Fibroblast of the aortic adventitia (primary cell): ENCODE data around the gene CMA1. TPM values are rescaled to one million over a fixed set of nuclear protein-coding genes. Genes with fewer than 3 reads are reported as not detected.
"Not testable (repeated sequence)": the region's sequence is repeated elsewhere in the genome, so short reads cannot be mapped to it uniquely, and the experiment has no call there.

Experiments
- DNase-seq: peaks from one replicate; pipeline ENCODE4 v3.0.0-alpha.2; 2010; ENCODE audit warnings: low read depth
- H3K4me3 ChIP-seq: 2 replicates; pipeline ENCODE4 v1.5.1; 2011; ENCODE audit warnings: low read depth, mild to moderate bottlenecking, control low read depth, low read length, moderate library complexity
- CTCF ChIP-seq: IDR thresholded peaks from 2 replicates; pipeline ENCODE4 v1.5.1; 2011; ENCODE audit warnings: mild to moderate bottlenecking, low read length, control low read depth, inconsistent platforms; ENCODE audit not compliant: insufficient read depth
- total RNA-seq: library from RNA; depleted of rRNA; stranded (reverse); fragments of >200 nt; gene quantifications from 2 replicates; pipeline ENCODE4 v1.2.3, GENCODE V29; 2012; ENCODE audit warnings: low replicate concordance

CMA1 gene
- total RNA-seq, 1 donor = not detected

- TF ChIP-seq CTCF = peak; percentile 69
- H3K4me3 ChIP-seq = no peak overlapping the region
- peak; percentile 11 for DNase-seq
Observed at GRCh38 chr14:24481622-24482324, 26.3 kb downstream of the CMA1 start.

- not testable (repeated sequence) for H3K4me3 ChIP-seq, DNase-seq
Observed at GRCh38 chr14:24479999-24480398, 28.1 kb downstream of the CMA1 start.

GRCh38 chr14:24475261-24475660, 32.8 kb downstream of the CMA1 start:
- DNase-seq = no peak
- H3K4me3 ChIP-seq = no peak overlapping the region
- no peak for TF ChIP-seq CTCF

- TF ChIP-seq CTCF = no peak
- DNase-seq = no peak
- no peak overlapping the region for H3K4me3 ChIP-seq
Observed at GRCh38 chr14:24473211-24473610, 34.9 kb downstream of the CMA1 start.

GRCh38 chr14:24470450-24470849, 37.6 kb downstream of the CMA1 start:
- H3K4me3 ChIP-seq, DNase-seq: not testable (repeated sequence)

GRCh38 chr14:24465805-24466204, 42.3 kb downstream of the CMA1 start:
- TF ChIP-seq CTCF = no peak
- no peak for DNase-seq
- no peak overlapping the region for H3K4me3 ChIP-seq

GRCh38 chr14:24465368-24465767, 42.7 kb downstream of the CMA1 start:
- TF ChIP-seq CTCF = no peak
- H3K4me3 ChIP-seq = no peak overlapping the region
- no peak for DNase-seq
